Measurements from ENCODE around the gene OXNAD1. TPM values are rescaled to one million over a fixed set of nuclear protein-coding genes. Genes with fewer than 3 reads are reported as not detected.

OXNAD1 gene
- total RNA-seq, 4 donors from 2014 or later, result 8.0 to 17.2 (median 15.4) TPM

GRCh38 chr3:16234281-16234680, 30.7 kb upstream of the OXNAD1 start:
- no peaks in the 10 kb centered on the region for H3K9me3 ChIP-seq
- peaks cover 0 to 19% (median 0%) of the 10 kb centered on the region in 4 donors for H3K27me3 ChIP-seq
- H3K4me1 ChIP-seq, result peaks cover 0 to 14% (median 4%) of the 10 kb centered on the region in 3 donors
- intact Hi-C loops (cut with DNase I), result no loop called here
- H3K36me3 ChIP-seq, result no peaks in the 10 kb centered on the region
- TF ChIP-seq CTCF (IDR thresholded peaks at IDR 0.05) (no peak), POLR2A (IDR thresholded peaks at IDR 0.05) (no peak)
- no peak for DNase-seq
- 87 to 100% methylated on average over 2 of the region's 2 CpGs for WGBS, 2 donors
- no peak overlapping the region for H3K4me3 ChIP-seq
- no peak overlapping the region for H3K27ac ChIP-seq

- Histone ChIP-seq H3K27me3 (peaks cover 0 to 19% (median 0%) of the 10 kb centered on the region in 4 donors), H3K4me1 (peaks cover 0 to 32% (median 16%) of the 10 kb centered on the region in 3 donors), H3K9me3 (no peaks in the 10 kb centered on the region), H3K36me3 (no peaks in the 10 kb centered on the region), H3K4me3 (no peak overlapping the region), H3K27ac (peak overlapping the region in 1 of 4 donors; percentile 21)
- TF ChIP-seq POLR2A (IDR thresholded peaks at IDR 0.05) (no peak), CTCF (IDR thresholded peaks at IDR 0.05) (no peak)
- WGBS, 2 donors, result 74 to 86% methylated on average over 2 to 4 of the region's 4 CpGs
- intact Hi-C loops (cut with DNase I), result no loop called here
- DNase-seq, result no peak
Observed at GRCh38 chr3:16236030-16236639, 28.9 kb upstream of the OXNAD1 start.

- 67 to 68% methylated on average over 3 of the region's 3 CpGs for WGBS, 2 donors
- DNase-seq, result no peak
- intact Hi-C loops (cut with DNase I), result no loop called here
- no peak overlapping the region for H3K4me3 ChIP-seq
- H3K4me1 ChIP-seq, result peaks cover 0 to 32% (median 16%) of the 10 kb centered on the region in 3 donors
- H3K27me3 ChIP-seq, result peaks cover 0 to 19% (median 0%) of the 10 kb centered on the region in 4 donors
- no peaks in the 10 kb centered on the region for H3K36me3 ChIP-seq
- no peak for TF ChIP-seq POLR2A (IDR thresholded peaks at IDR 0.05)
- no peak for TF ChIP-seq CTCF (IDR thresholded peaks at IDR 0.05)
- H3K27ac ChIP-seq, result no peak overlapping the region
- H3K9me3 ChIP-seq, result no peaks in the 10 kb centered on the region
Observed at GRCh38 chr3:16236856-16237393, 28.1 kb upstream of the OXNAD1 start.

GRCh38 chr3:16239086-16239770, 25.8 kb upstream of the OXNAD1 start:
- 53 to 57% methylated on average over 3 of the region's 3 CpGs for WGBS, 2 donors
- peaks cover 0 to 32% (median 16%) of the 10 kb centered on the region in 3 donors for H3K4me1 ChIP-seq
- TF ChIP-seq CTCF (IDR thresholded peaks at IDR 0.05), result no peak
- no peak for TF ChIP-seq POLR2A (IDR thresholded peaks at IDR 0.05)

GRCh38 chr3:16239780-16240179, 25.2 kb upstream of the OXNAD1 start:
- Histone ChIP-seq H3K9me3 (no peaks in the 10 kb centered on the region), H3K27me3 (peaks cover 0 to 13% (median 0%) of the 10 kb centered on the region in 4 donors), H3K27ac (peak overlapping the region in 3 of 4 donors; percentile 51 to 68 (median 61)), H3K4me1 (peaks cover 0 to 32% (median 16%) of the 10 kb centered on the region in 3 donors), H3K4me3 (no peak overlapping the region), H3K36me3 (no peaks in the 10 kb centered on the region)
- intact Hi-C loops (cut with DNase I), result loop anchor here (5.0 to 10.0 kb wide), 3 partner anchors 62 to 425 kb away; no protein-coding TSS in a partner anchor
- DNase-seq, result no peak
- TF ChIP-seq POLR2A (IDR thresholded peaks at IDR 0.05), result no peak
- TF ChIP-seq CTCF (IDR thresholded peaks at IDR 0.05), result no peak
- 62 to 67% methylated on average over 4 of the region's 4 CpGs for WGBS, 2 donors

More at GRCh38 chr3:16239086-16239770, 25.8 kb upstream of the OXNAD1 start:
- Histone ChIP-seq H3K4me3 (no peak overlapping the region), H3K27ac (peak overlapping the region in 3 of 4 donors; percentile 51 to 68 (median 61)), H3K9me3 (no peaks in the 10 kb centered on the region), H3K36me3 (no peaks in the 10 kb centered on the region), H3K27me3 (peaks cover 0 to 19% (median 0%) of the 10 kb centered on the region in 4 donors)
- intact Hi-C loops (cut with DNase I), result no loop called here
- DNase-seq, result no peak

All from esophagus squamous epithelium (tissue), 5 donors.